DND-41 (cell line): ENCODE results near the gene PDZD8.

ENCODE experiments used
- ATAC-seq: fragments of 200-7000 bp; cut with Tn5 transposase; 3 replicates; pipeline ENCODE4 v1.9.1; 2021; ENCODE audit warnings: low read depth; ENCODE audit not compliant: insufficient read depth
- DNase-seq: peaks from one replicate; pipeline ENCODE4 v3.0.0-alpha.2; 2020
- H2AFZ ChIP-seq: 2 replicates; pipeline ENCODE4 v1.6.0; 2012; ENCODE audit warnings: low read depth, low read length
- H3K27ac ChIP-seq: 2 replicates; pipeline ENCODE4 v1.5.1; 2012; ENCODE audit warnings: low read length, inconsistent platforms
- H3K27me3 ChIP-seq: fragments of 200-600 bp; sonication (generic); 2 replicates; pipeline ENCODE4 v1.6.0; 2012; ENCODE audit warnings: low read length, mild to moderate bottlenecking, inconsistent platforms; ENCODE audit not compliant: insufficient read depth, poor library complexity
- H3K36me3 ChIP-seq: 2 replicates; pipeline ENCODE4 v1.5.1; 2012; ENCODE audit warnings: low read length, inconsistent platforms; ENCODE audit not compliant: insufficient read depth
- H3K4me1 ChIP-seq: 2 replicates; pipeline ENCODE4 v1.5.1; 2012; ENCODE audit warnings: mild to moderate bottlenecking, low read length; ENCODE audit not compliant: insufficient read depth
- H3K4me2 ChIP-seq: 2 replicates; pipeline ENCODE4 v1.6.0; 2012; ENCODE audit warnings: mild to moderate bottlenecking, moderate library complexity, low read length, inconsistent platforms; ENCODE audit not compliant: insufficient read depth
- H3K4me3 ChIP-seq, 2 experiments: fragments of 200-600 bp in 1 of 2; shearing (Covaris generic) in 1 of 2; 2 replicates each; pipeline ENCODE4 v1.5.1; 2012 to 2016; ENCODE audit warnings: inconsistent platforms in 2 of 2, low read length in 2 of 2, mild to moderate bottlenecking in 2 of 2, low read depth in 1 of 2, moderate library complexity in 1 of 2
- H3K79me2 ChIP-seq: 2 replicates; pipeline ENCODE4 v1.6.0; 2012; ENCODE audit warnings: low read length, inconsistent platforms; ENCODE audit not compliant: insufficient read depth
- H3K9ac ChIP-seq: 2 replicates; pipeline ENCODE4 v1.6.0; 2012; ENCODE audit warnings: low read depth, mild to moderate bottlenecking, inconsistent platforms, low read length, moderate library complexity
- H3K9me3 ChIP-seq: 2 replicates; pipeline ENCODE4 v1.5.1; 2012; ENCODE audit warnings: low read length, moderate library complexity, mild to moderate bottlenecking, inconsistent platforms; ENCODE audit not compliant: insufficient read depth, severe bottlenecking
- H4K20me1 ChIP-seq: 2 replicates; pipeline ENCODE4 v1.6.0; 2012; ENCODE audit warnings: low read length; ENCODE audit not compliant: insufficient read depth
- CTCF ChIP-seq: IDR thresholded peaks from 2 replicates; pipeline ENCODE4 v1.5.1; 2012; ENCODE audit warnings: borderline replicate concordance, low read length, moderate library complexity, mild to moderate bottlenecking; ENCODE audit not compliant: poor library complexity, severe bottlenecking; ENCODE audit errors: extremely low read depth
- EZH2 ChIP-seq: IDR thresholded peaks from 3 replicates; pipeline ENCODE4 v1.6.1; 2012; ENCODE audit warnings: borderline replicate concordance, low read depth, mild to moderate bottlenecking, moderate library complexity, low read length, inconsistent platforms; ENCODE audit not compliant: severe bottlenecking

Gene PDZD8

GRCh38 chr10:117374506-117375359 is 507 bp downstream of the PDZD8 start:
- Histone ChIP-seq H3K4me1 (peaks cover 47% of the 10 kb centered on the region), H3K27ac (peak overlapping the region; percentile 57), H3K9me3 (no peaks in the 10 kb centered on the region), H4K20me1 (peaks cover 44% of the 10 kb centered on the region), H2AFZ (peak overlapping the region; percentile 79), H3K36me3 (peaks cover 11% of the 10 kb centered on the region), H3K79me2 (peaks cover 54% of the 10 kb centered on the region), H3K9ac (peak overlapping the region; percentile 93), H3K27me3 (peaks cover 22% of the 10 kb centered on the region), H3K4me2 (peak overlapping the region; percentile 99), H3K4me3 (peak overlapping the region; percentile 75 to 97)
- DNase-seq (no peak), ATAC-seq (peak; percentile 50)
- TF ChIP-seq EZH2 (no peak), CTCF (no peak)

GRCh38 chr10:117373823-117374505 is 1.3 kb downstream of the PDZD8 start:
- H3K4me2 ChIP-seq = peak overlapping the region; percentile 99
- TF ChIP-seq EZH2 = no peak
- no peak for TF ChIP-seq CTCF
- peaks cover 62% of the 10 kb centered on the region for H3K79me2 ChIP-seq
- peak; percentile 28 for DNase-seq
- peak overlapping the region; percentile 57 for H3K27ac ChIP-seq
- peak overlapping the region; percentile 75 to 97 for H3K4me3 ChIP-seq
- H3K27me3 ChIP-seq = peaks cover 14% of the 10 kb centered on the region
- H3K9ac ChIP-seq = peak overlapping the region; percentile 93
- peaks cover 49% of the 10 kb centered on the region for H4K20me1 ChIP-seq
- peak; percentile 32 for ATAC-seq
- peak overlapping the region; percentile 79 for H2AFZ ChIP-seq
- H3K36me3 ChIP-seq = peaks cover 11% of the 10 kb centered on the region
- H3K9me3 ChIP-seq = no peaks in the 10 kb centered on the region
- H3K4me1 ChIP-seq = peaks cover 52% of the 10 kb centered on the region

GRCh38 chr10:117370205-117370604 is 5.0 kb downstream of the PDZD8 start:
- ATAC-seq (no peak), DNase-seq (no peak)
- peak overlapping the region in 1 of 2 experiments; percentile 21; a peak in 1 of 4 replicates for H3K4me3 ChIP-seq
- no peak overlapping the region for H3K27ac ChIP-seq
- peaks cover 11% of the 10 kb centered on the region for H3K36me3 ChIP-seq
- peaks cover 74% of the 10 kb centered on the region for H4K20me1 ChIP-seq
- H3K4me2 ChIP-seq = peak overlapping the region; percentile 99; the same call in 1 of the 2 replicates
- H3K9ac ChIP-seq = 0 out of 2 replicates have a peak overlapping the region, but pooled peaks have one; percentile 13
- H3K9me3 ChIP-seq = no peaks in the 10 kb centered on the region
- H3K4me1 ChIP-seq = peaks cover 53% of the 10 kb centered on the region
- peaks cover 99% of the 10 kb centered on the region for H3K79me2 ChIP-seq
- H2AFZ ChIP-seq = no peak overlapping the region
- TF ChIP-seq EZH2 (no peak), CTCF (no peak)
- H3K27me3 ChIP-seq = no peaks in the 10 kb centered on the region
